WTC11 (cell line): ENCODE results near the gene IRF3. TPM values are rescaled to one million over a fixed set of nuclear protein-coding genes. Genes with fewer than 3 reads are reported as not detected.

ENCODE experiments used
- ATAC-seq: fragments of 200-7000 bp; cut with Tn5 transposase; 2 replicates; pipeline ENCODE4 v1.10.0; 2021; ENCODE audit warnings: mild to moderate bottlenecking, moderate library complexity
- CTCF ChIA-PET: fragments of 300-600 bp; sonication (Branson Sonifier 250); formaldehyde crosslinking; loops from one replicate; lab custom pipeline; 2021; ENCODE audit warnings: antibody characterized with exemption; lab: Charles Lee
- POLR2A ChIA-PET: fragments of 350-600 bp; sonication (Branson Sonifier 250); formaldehyde crosslinking; loops from one replicate; lab custom pipeline; 2021; ENCODE audit warnings: antibody characterized with exemption; lab: Charles Lee
- DNase-seq: peaks from one replicate; pipeline ENCODE4 v3.0.0; 2021; ENCODE audit warnings: low spot score
- H3K27ac Mint-ChIP-seq: 2 replicates; pipeline ENCODE4 v1.8.0; 2021; ENCODE audit warnings: mixed read lengths
- H3K27me3 Mint-ChIP-seq: 2 replicates; pipeline ENCODE4 v1.8.0; 2021; ENCODE audit warnings: low read depth, mild to moderate bottlenecking, moderate library complexity, mixed read lengths
- H3K36me3 Mint-ChIP-seq: 2 replicates; pipeline ENCODE4 v1.8.0; 2021; ENCODE audit warnings: mixed read lengths
- H3K4me1 Mint-ChIP-seq: 2 replicates; pipeline ENCODE4 v1.8.0; 2022; ENCODE audit warnings: mixed read lengths
- H3K4me3 Mint-ChIP-seq: 2 replicates; pipeline ENCODE4 v1.8.0; 2021; ENCODE audit warnings: mild to moderate bottlenecking, moderate library complexity, mixed read lengths
- H3K9me3 Mint-ChIP-seq: 2 replicates; pipeline ENCODE4 v1.8.0; 2021; ENCODE audit warnings: mixed read lengths
- CBFB ChIP-seq: sonication (generic); formaldehyde crosslinking; IDR thresholded peaks from 2 replicates; pipeline ENCODE4 v1.8.1; 2022; ENCODE audit warnings: mild to moderate bottlenecking, low read depth, missing genetic modification reagents
- EMX1 ChIP-seq: fragments of 250-450 bp; sonication (Bioruptor Pico); IDR thresholded peaks from 2 replicates; pipeline ENCODE4 v1.8.0; 2021; ENCODE audit warnings: mild to moderate bottlenecking
- ESRRA ChIP-seq: sonication (generic); formaldehyde crosslinking; IDR thresholded peaks from 2 replicates; pipeline ENCODE4 v1.8.1; 2022; ENCODE audit warnings: mild to moderate bottlenecking, missing genetic modification reagents, borderline replicate concordance
- FOXK1 ChIP-seq: sonication (generic); formaldehyde crosslinking; IDR thresholded peaks from 2 replicates; pipeline ENCODE4 v1.8.0; 2022; ENCODE audit warnings: mild to moderate bottlenecking, moderate library complexity, missing genetic modification reagents
- KAT7 ChIP-seq: sonication (generic); formaldehyde crosslinking; IDR thresholded peaks from 2 replicates; pipeline ENCODE4 v1.8.1; 2023; ENCODE audit warnings: missing genetic modification reagents, mild to moderate bottlenecking, borderline replicate concordance
- NFE2L1 ChIP-seq: sonication (generic); formaldehyde crosslinking; IDR thresholded peaks from 2 replicates; pipeline ENCODE4 v1.8.1; 2023; ENCODE audit warnings: missing genetic modification reagents
- NR2C2 ChIP-seq: sonication (generic); formaldehyde crosslinking; IDR thresholded peaks from 2 replicates; pipeline ENCODE4 v1.8.0; 2022; ENCODE audit warnings: mild to moderate bottlenecking, missing genetic modification reagents
- OVOL2 ChIP-seq: fragments of 250-450 bp; sonication (Bioruptor Pico); IDR thresholded peaks from 2 replicates; pipeline ENCODE4 v1.9.0; 2021; ENCODE audit warnings: mild to moderate bottlenecking, borderline replicate concordance
- PRRX2 ChIP-seq: fragments of 250-450 bp; sonication (Bioruptor Pico); IDR thresholded peaks from 2 replicates; pipeline ENCODE4 v1.8.0; 2021; ENCODE audit warnings: mild to moderate bottlenecking
- RORB ChIP-seq: fragments of 250-450 bp; sonication (Bioruptor Pico); IDR thresholded peaks from 2 replicates; pipeline ENCODE4 v1.9.0; 2021; ENCODE audit warnings: mild to moderate bottlenecking
- SOX15 ChIP-seq: fragments of 250-450 bp; sonication (Bioruptor Pico); IDR thresholded peaks from 2 replicates; pipeline ENCODE4 v1.9.0; 2021; ENCODE audit warnings: mild to moderate bottlenecking
- ZNF263 ChIP-seq: sonication (generic); formaldehyde crosslinking; IDR thresholded peaks from 2 replicates; pipeline ENCODE4 v1.8.1; 2022; ENCODE audit warnings: low read depth, mild to moderate bottlenecking, moderate library complexity, missing genetic modification reagents
- ZNF416 ChIP-seq: fragments of 250-450 bp; sonication (Bioruptor Pico); IDR thresholded peaks from 2 replicates; pipeline ENCODE4 v1.9.0; 2021; ENCODE audit warnings: mild to moderate bottlenecking, inconsistent platforms
- ZNF423 ChIP-seq: fragments of 250-450 bp; sonication (Bioruptor Pico); IDR thresholded peaks from 2 replicates; pipeline ENCODE4 v2.1.2; 2022; ENCODE audit warnings: mild to moderate bottlenecking, moderate library complexity
- total RNA-seq: library from RNA; stranded (reverse); gene quantifications from 3 replicates; pipeline ENCODE4 v1.2.3, GENCODE V29; 2021
- TF ChIP-seq, protein P1 (sequence below): sonication (generic); formaldehyde crosslinking; IDR thresholded peaks from 2 replicates; pipeline ENCODE4 v1.8.0; 2023; ENCODE audit warnings: missing genetic modification reagents
- TF ChIP-seq, protein P2 (sequence below): sonication (generic); formaldehyde crosslinking; IDR thresholded peaks from 2 replicates; pipeline ENCODE4 v1.8.0; 2022; ENCODE audit warnings: missing genetic modification reagents
- TF ChIP-seq, protein P3 (sequence below): fragments of 200-600 bp; IDR thresholded peaks from 2 replicates; pipeline ENCODE4 v1.8.0; 2022; ENCODE audit warnings: antibody characterized with exemption
- TF ChIP-seq, protein P4 (sequence below): fragments of 250-450 bp; sonication (Bioruptor Pico); conservative IDR thresholded peaks from 2 replicates; pipeline ENCODE4 v1.9.0; 2021; ENCODE audit warnings: mild to moderate bottlenecking
- TF ChIP-seq, protein P5 (sequence below): fragments of 250-450 bp; sonication (Bioruptor Pico); IDR thresholded peaks from 2 replicates; pipeline ENCODE4 v1.9.0; 2021; ENCODE audit warnings: moderate library complexity, mild to moderate bottlenecking, inconsistent platforms, borderline replicate concordance

IRF3 gene
- total RNA-seq, 1 experiment from 2014 or later, result 165 TPM

DNA sequence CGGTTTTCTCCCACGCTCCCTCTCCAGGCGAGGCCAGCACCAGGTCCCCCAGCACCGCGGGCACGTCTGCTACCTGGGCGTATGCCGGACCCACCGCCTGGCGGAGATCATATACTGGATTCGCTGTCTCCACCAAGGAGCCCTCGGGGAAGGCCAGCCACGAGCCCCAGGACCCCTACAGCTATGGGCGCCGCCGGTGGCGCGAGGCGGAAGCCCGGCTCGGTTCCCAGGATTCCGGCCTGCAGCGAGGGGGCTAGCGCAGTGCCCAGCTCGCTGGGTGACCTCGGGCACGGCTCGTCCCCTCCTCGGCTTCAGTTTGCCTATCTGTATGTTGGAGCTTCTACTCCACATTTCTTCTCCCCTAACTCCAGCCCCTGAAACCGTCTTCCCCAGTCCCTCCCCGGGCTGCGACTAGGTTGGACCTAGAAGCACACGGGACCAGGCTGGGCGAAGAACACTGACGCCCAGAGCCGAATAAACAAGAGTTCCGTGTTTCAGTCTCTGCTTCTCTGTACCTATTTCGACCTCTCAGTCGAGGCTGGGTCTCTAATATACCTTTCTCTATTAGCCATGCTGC, 24.5 kb upstream of the IRF3 start (continued):
- TF ChIP-seq, protein P1, sequence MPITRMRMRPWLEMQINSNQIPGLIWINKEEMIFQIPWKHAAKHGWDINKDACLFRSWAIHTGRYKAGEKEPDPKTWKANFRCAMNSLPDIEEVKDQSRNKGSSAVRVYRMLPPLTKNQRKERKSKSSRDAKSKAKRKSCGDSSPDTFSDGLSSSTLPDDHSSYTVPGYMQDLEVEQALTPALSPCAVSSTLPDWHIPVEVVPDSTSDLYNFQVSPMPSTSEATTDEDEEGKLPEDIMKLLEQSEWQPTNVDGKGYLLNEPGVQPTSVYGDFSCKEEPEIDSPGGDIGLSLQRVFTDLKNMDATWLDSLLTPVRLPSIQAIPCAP (CRISPR knock-in tag), result no peak
- TF ChIP-seq OVOL2 (CRISPR knock-in tag) (no peak), PRRX2 (CRISPR knock-in tag) (no peak), ZNF416 (CRISPR knock-in tag) (no peak)
- TF ChIP-seq, protein P2, sequence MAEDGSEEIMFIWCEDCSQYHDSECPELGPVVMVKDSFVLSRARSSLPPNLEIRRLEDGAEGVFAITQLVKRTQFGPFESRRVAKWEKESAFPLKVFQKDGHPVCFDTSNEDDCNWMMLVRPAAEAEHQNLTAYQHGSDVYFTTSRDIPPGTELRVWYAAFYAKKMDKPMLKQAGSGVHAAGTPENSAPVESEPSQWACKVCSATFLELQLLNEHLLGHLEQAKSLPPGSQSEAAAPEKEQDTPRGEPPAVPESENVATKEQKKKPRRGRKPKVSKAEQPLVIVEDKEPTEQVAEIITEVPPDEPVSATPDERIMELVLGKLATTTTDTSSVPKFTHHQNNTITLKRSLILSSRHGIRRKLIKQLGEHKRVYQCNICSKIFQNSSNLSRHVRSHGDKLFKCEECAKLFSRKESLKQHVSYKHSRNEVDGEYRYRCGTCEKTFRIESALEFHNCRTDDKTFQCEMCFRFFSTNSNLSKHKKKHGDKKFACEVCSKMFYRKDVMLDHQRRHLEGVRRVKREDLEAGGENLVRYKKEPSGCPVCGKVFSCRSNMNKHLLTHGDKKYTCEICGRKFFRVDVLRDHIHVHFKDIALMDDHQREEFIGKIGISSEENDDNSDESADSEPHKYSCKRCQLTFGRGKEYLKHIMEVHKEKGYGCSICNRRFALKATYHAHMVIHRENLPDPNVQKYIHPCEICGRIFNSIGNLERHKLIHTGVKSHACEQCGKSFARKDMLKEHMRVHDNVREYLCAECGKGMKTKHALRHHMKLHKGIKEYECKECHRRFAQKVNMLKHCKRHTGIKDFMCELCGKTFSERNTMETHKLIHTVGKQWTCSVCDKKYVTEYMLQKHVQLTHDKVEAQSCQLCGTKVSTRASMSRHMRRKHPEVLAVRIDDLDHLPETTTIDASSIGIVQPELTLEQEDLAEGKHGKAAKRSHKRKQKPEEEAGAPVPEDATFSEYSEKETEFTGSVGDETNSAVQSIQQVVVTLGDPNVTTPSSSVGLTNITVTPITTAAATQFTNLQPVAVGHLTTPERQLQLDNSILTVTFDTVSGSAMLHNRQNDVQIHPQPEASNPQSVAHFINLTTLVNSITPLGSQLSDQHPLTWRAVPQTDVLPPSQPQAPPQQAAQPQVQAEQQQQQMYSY (CRISPR knock-in tag), result no peak

DNA sequence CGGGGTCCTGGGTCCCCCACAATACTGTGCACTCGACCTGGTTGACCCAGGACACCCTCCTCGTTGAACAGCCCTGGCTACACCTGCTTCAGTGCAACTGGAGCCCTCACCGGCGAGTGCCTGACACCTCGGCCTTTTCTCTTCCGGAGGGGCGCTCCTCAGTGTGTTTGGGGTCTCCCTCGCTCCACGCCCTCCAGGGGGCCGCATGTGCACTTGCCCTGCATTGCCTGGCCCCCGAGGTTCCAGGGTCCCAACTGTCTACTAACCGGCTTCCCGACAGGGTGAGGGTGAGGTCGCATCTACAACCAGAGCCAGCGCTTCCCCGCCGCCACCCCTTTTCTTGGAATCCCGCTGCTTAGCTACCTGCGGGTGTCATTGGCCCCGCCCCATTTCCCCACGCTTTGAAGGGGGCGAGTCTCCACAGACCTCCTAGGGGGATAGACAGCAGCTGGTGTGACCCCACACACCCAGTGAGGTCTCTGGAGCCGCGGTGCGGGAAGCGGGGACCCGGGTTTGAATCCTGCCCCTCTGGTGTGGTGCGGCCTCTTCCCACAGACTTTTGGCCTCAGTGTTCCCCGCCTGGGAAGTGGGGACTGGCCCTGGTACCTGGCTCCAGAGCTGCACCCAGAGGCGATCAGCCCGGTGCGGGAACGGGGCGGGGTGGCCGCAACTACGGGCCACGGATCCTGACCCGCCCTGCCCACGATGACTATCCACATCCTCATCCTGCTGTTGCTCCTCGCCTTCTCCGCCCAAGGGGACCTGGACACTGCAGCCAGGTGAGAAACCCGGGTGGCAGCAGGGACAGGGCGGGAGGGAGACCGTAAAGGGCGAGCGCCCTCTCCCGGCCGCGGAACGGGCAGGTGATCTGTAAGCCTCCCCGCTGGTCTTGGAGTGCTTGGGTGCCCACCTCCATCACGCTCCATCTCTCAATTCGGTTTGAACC, 23.7 kb upstream of the IRF3 start, which contains the start of gene ADM5:
Gene ADM5 (plus strand): TSS at position 462 of the 946 bp plus-strand sequence. CDS start 244 bp downstream, at position 706.
- POLR2A ChIA-PET, result interaction anchor here (0.6 to 5.9 kb wide), 10 partner anchors 8 to 77 kb away, joined by 3 to 38 read pairs (median 6); partner anchors contain the start of genes AP2A1, PRMT1 and RRAS
- peaks cover 38% of the 10 kb centered on the region for H3K36me3 Mint-ChIP-seq
- H3K4me3 Mint-ChIP-seq, result peak within 1 kb of the TSS; percentile 93
- CTCF ChIA-PET, result interaction anchor here (0.6 to 3.8 kb wide), 10 partner anchors 9 to 124 kb away, joined by 3 to 19 read pairs (median 3); partner anchors contain the start of genes AP2A1, FUZ, PRMT1 and SCAF1
- ATAC-seq (peak; percentile 27), DNase-seq (peak; percentile 76)
- peaks cover 3% of the 10 kb centered on the region for H3K9me3 Mint-ChIP-seq
- H3K27ac Mint-ChIP-seq, result peak within 1 kb of the TSS; percentile 96
- H3K27me3 Mint-ChIP-seq, result no peaks in the 10 kb centered on the region
- peaks cover 45% of the 10 kb centered on the region for H3K4me1 Mint-ChIP-seq
- TF ChIP-seq KAT7 (CRISPR knock-in tag) (peak; percentile 72; the same call in 1 of the 2 replicates), ZNF263 (CRISPR knock-in tag) (no peak), SOX15 (CRISPR knock-in tag) (no peak), ZNF423 (CRISPR knock-in tag) (0 out of 2 replicates have a peak, but pooled peaks have one; percentile 17), FOXK1 (no peak), ESRRA (CRISPR knock-in tag) (0 out of 2 replicates have a peak, but pooled peaks have one; percentile 34), RORB (CRISPR knock-in tag) (no peak), NR2C2 (CRISPR knock-in tag) (peak; percentile 34; the same call in 1 of the 2 replicates), CBFB (CRISPR knock-in tag) (no peak), NFE2L1 (no peak), EMX1 (peak; percentile 12; the same call in 1 of the 2 replicates)
- TF ChIP-seq, protein P3, sequence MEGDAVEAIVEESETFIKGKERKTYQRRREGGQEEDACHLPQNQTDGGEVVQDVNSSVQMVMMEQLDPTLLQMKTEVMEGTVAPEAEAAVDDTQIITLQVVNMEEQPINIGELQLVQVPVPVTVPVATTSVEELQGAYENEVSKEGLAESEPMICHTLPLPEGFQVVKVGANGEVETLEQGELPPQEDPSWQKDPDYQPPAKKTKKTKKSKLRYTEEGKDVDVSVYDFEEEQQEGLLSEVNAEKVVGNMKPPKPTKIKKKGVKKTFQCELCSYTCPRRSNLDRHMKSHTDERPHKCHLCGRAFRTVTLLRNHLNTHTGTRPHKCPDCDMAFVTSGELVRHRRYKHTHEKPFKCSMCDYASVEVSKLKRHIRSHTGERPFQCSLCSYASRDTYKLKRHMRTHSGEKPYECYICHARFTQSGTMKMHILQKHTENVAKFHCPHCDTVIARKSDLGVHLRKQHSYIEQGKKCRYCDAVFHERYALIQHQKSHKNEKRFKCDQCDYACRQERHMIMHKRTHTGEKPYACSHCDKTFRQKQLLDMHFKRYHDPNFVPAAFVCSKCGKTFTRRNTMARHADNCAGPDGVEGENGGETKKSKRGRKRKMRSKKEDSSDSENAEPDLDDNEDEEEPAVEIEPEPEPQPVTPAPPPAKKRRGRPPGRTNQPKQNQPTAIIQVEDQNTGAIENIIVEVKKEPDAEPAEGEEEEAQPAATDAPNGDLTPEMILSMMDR, result peak; percentile 56
- TF ChIP-seq, protein P4, sequence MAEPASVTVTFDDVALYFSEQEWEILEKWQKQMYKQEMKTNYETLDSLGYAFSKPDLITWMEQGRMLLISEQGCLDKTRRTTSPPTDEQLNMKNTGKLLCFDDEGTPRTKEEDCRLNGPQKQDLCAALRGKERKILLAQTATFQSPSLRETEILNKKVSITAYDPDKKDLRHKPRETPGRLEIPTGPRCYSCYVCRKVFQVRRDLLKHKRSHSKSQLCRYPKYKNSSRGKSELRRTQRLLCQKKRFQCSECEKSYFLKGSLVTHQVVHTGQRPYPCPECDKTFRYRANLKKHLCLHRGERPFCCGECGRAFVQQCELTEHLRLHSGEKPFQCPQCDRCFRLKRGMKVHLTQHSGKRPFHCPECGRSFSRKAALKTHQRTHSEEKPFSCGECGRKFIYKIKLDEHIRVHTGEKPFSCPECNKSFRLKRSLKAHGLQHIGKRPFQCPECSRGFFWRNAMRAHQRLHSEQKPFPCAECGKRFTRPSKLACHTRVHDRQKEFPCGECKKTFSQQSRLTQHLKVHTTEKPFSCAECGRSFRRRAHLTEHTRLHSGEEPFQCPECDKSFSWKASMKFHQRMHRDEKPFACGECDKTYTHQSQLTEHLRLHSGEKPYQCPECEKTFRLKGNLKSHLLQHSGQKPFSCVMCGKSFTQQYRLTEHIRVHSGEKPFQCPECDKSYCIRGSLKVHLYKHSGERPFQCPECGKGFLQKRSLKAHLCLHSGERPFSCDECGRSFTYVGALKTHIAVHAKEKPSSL, result no peak
- TF ChIP-seq, protein P2 (CRISPR knock-in tag), result peak; percentile 30; the same call in 1 of the 2 replicates
- TF ChIP-seq, protein P1 (CRISPR knock-in tag), result 0 out of 2 replicates have a peak, but pooled peaks have one; percentile 32
- TF ChIP-seq, protein P5, sequence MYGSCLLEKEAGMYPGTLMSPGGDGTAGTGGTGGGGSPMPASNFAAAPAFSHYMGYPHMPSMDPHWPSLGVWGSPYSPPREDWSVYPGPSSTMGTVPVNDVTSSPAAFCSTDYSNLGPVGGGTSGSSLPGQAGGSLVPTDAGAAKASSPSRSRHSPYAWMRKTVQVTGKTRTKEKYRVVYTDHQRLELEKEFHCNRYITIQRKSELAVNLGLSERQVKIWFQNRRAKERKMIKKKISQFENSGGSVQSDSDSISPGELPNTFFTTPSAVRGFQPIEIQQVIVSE, result no peak
